HepG2 (cell line): ENCODE data around the gene SPATA25. TPM values are rescaled to one million over a fixed set of nuclear protein-coding genes. Genes with fewer than 3 reads are reported as not detected.

ENCODE experiments used
- ASH2L ChIP-seq: fragments of 300-600, 200-600 bp; sonication (generic); IDR thresholded peaks from 2 replicates; pipeline ENCODE4 v1.7.0; 2017; ENCODE audit warnings: low read depth, mild to moderate bottlenecking, moderate library complexity, mixed read lengths, low read length; ENCODE audit not compliant: insufficient read length
- CBX5 ChIP-seq: sonication (generic); formaldehyde crosslinking; IDR thresholded peaks from 2 replicates; pipeline ENCODE4 v1.4.0; 2020; ENCODE audit warnings: missing genetic modification reagents, borderline replicate concordance
- DMAP1 ChIP-seq: IDR thresholded peaks from 2 replicates; pipeline ENCODE4 v1.6.1; 2016
- DNMT3B ChIP-seq: conservative IDR thresholded peaks from 2 replicates; pipeline ENCODE4 v1.6.1; 2016; ENCODE audit warnings: missing biosample characterization, control low read depth
- EP300 ChIP-seq, 3 experiments: sonication (generic) in 1 of 3; formaldehyde crosslinking in 1 of 3; IDR thresholded peaks; 2 replicates each; pipeline versions ENCODE4 v1.5.1 to v1.6.1; 2011 to 2020; ENCODE audit warnings: low read depth in 2 of 3, low read length in 2 of 3, borderline replicate concordance in 1 of 3, improper control_type of control experiment in 1 of 3, mild to moderate bottlenecking in 1 of 3, missing genetic modification reagents in 1 of 3, moderate library complexity in 1 of 3
- FOXP4 ChIP-seq: sonication (generic); formaldehyde crosslinking; IDR thresholded peaks from 2 replicates; pipeline ENCODE4 v1.4.0; 2020; ENCODE audit warnings: missing genetic modification reagents
- GTF3A ChIP-seq: sonication (generic); formaldehyde crosslinking; conservative IDR thresholded peaks from 2 replicates; pipeline ENCODE4 v1.4.0; 2020; ENCODE audit warnings: mild to moderate bottlenecking, missing genetic modification reagents
- HES4 ChIP-seq: sonication (generic); formaldehyde crosslinking; IDR thresholded peaks from 2 replicates; pipeline ENCODE4 v1.9.0; 2021; ENCODE audit warnings: mild to moderate bottlenecking, missing genetic modification reagents, borderline replicate concordance
- KDM6A ChIP-seq: IDR thresholded peaks from 2 replicates; pipeline ENCODE4 v1.6.1; 2016; ENCODE audit warnings: low read depth
- MIXL1 ChIP-seq: IDR thresholded peaks from 2 replicates; pipeline ENCODE4 v1.6.1; 2016
- NFYC ChIP-seq: IDR thresholded peaks from 2 replicates; pipeline ENCODE4 v1.6.1; 2016; ENCODE audit warnings: missing genetic modification reagents, missing compliant biosample characterization
- SIX1 ChIP-seq: sonication (generic); formaldehyde crosslinking; IDR thresholded peaks from 2 replicates; pipeline ENCODE4 v1.4.0; 2020; ENCODE audit warnings: missing genetic modification reagents, borderline replicate concordance
- SP5 ChIP-seq: IDR thresholded peaks from 2 replicates; pipeline ENCODE4 v1.6.1; 2016; ENCODE audit warnings: low read depth, borderline replicate concordance
- ZBTB39 ChIP-seq: sonication (generic); formaldehyde crosslinking; IDR thresholded peaks from 2 replicates; pipeline ENCODE4 v1.5.0; 2020; ENCODE audit warnings: missing genetic modification reagents
- ZC3H4 ChIP-seq: sonication (generic); formaldehyde crosslinking; IDR thresholded peaks from 2 replicates; pipeline ENCODE4 v1.4.0; 2020; ENCODE audit warnings: missing genetic modification reagents, borderline replicate concordance
- ZGPAT ChIP-seq: IDR thresholded peaks from 2 replicates; pipeline ENCODE4 v1.6.1; 2016; ENCODE audit warnings: mild to moderate bottlenecking
- ZNF30 ChIP-seq: sonication (generic); formaldehyde crosslinking; IDR thresholded peaks from 2 replicates; pipeline ENCODE4 v1.5.0; 2020; ENCODE audit warnings: mild to moderate bottlenecking, missing genetic modification reagents
- ZNF33A ChIP-seq: sonication (generic); formaldehyde crosslinking; IDR thresholded peaks from 2 replicates; pipeline ENCODE4 v1.5.1; 2020; ENCODE audit warnings: missing genetic modification reagents, mild to moderate bottlenecking, moderate library complexity, borderline replicate concordance
- ZNF350 ChIP-seq: sonication (generic); formaldehyde crosslinking; IDR thresholded peaks from 2 replicates; pipeline ENCODE4 v1.4.0; 2020; ENCODE audit warnings: mild to moderate bottlenecking, low read depth, missing genetic modification reagents, borderline replicate concordance
- ZNF530 ChIP-seq: sonication (generic); formaldehyde crosslinking; IDR thresholded peaks from 2 replicates; pipeline ENCODE4 v1.5.0; 2020; ENCODE audit warnings: low read depth, mild to moderate bottlenecking, missing genetic modification reagents
- polyA plus RNA-seq, 8 experiments: library from polyadenylated mRNA; depleted of rRNA in 3 of 8; stranded (reverse) in 7 of 8; unstranded in 1 of 8; fragments of >200 nt; fragmentation: Illumina TruSeq in 4 of 8; extraction: Trizol in 4 of 8; gene quantifications; 2 replicates each; pipeline versions ENCODE4 v1.2.1 to v1.2.3, GENCODE V29; 2011 to 2016; ENCODE audit warnings: low read depth in 4 of 8, missing spikeins in 1 of 8, mixed read lengths in 1 of 8; ENCODE audit not compliant: insufficient read depth in 1 of 8
- total RNA-seq, 5 experiments: library from RNA; depleted of rRNA; stranded (reverse); fragments of >200 nt; fragmentation: Illumina TruSeq; extraction: Trizol; gene quantifications; 2 replicates each; pipeline ENCODE4 v1.2.3, GENCODE V29; 2016; ENCODE audit warnings: low read depth in 1 of 5

SPATA25 gene
- total and polyA plus RNA-seq, 2 of the 13 experiments (the other 11 are each of a cell fraction or from before 2014, with no cell fraction given): 4.8 to 7.6 TPM

GRCh38 chr20:45863543-45864470 lies 23.6 kb downstream of the SPATA25 start (continued):
- TF ChIP-seq ZBTB39 (CRISPR knock-in tag): no peak; the same call in 1 of the 2 replicates
- no peak for TF ChIP-seq ZNF30 (CRISPR knock-in tag)
- TF ChIP-seq ZNF530 (CRISPR knock-in tag): no peak
- TF ChIP-seq SIX1 (CRISPR knock-in tag): no peak; the same call in 1 of the 2 replicates
- TF ChIP-seq GTF3A (CRISPR knock-in tag): no peak
- peak; percentile 85 for TF ChIP-seq KDM6A (CRISPR knock-in tag)
- TF ChIP-seq SP5 (CRISPR knock-in tag): peak; percentile 97
- no peak; the same call in 1 of the 2 replicates for TF ChIP-seq ZNF33A (CRISPR knock-in tag)
- peak; percentile 94 for TF ChIP-seq FOXP4 (CRISPR knock-in tag)
- TF ChIP-seq ZGPAT (CRISPR knock-in tag): peak; percentile 83
- TF ChIP-seq ZNF350 (CRISPR knock-in tag): peak; percentile 60; the same call in 1 of the 2 replicates
- peak; percentile 27; the same call in 1 of the 2 replicates for TF ChIP-seq NFYC (CRISPR knock-in tag)
- TF ChIP-seq DNMT3B (CRISPR knock-in tag): no peak
- TF ChIP-seq EP300 (IDR thresholded peaks at IDR 0.05; ENCODE audit: low read depth in 2 of 2, low read length in 2 of 2): peak in 1 of 2 experiments; percentile 81; a peak in 3 of 4 replicates
- no peak; the same call in 1 of the 2 replicates for TF ChIP-seq EP300 (CRISPR knock-in tag; IDR thresholded peaks at IDR 0.05; ENCODE audit: borderline replicate concordance)
- TF ChIP-seq CBX5 (CRISPR knock-in tag): no peak
- no peak for TF ChIP-seq ZC3H4 (CRISPR knock-in tag)
- no peak for TF ChIP-seq HES4
- peak; percentile 95 for TF ChIP-seq MIXL1 (CRISPR knock-in tag)
- TF ChIP-seq ASH2L: peak; percentile 47
- TF ChIP-seq DMAP1 (CRISPR knock-in tag): no peak; the same call in 1 of the 2 replicates
